NCI-H748 (cell line): ENCODE measurements around the gene SIRT4.
A peak's percentile ranks its signal among the peaks of the same experiment; 100 is the strongest.
"Not testable (repeated sequence)": the region's sequence is repeated elsewhere in the genome, so short reads cannot be mapped to it uniquely, and the experiment has no call there.

Experiments used
- DNase-seq: peaks from one replicate; lab custom pipeline; 2025; ENCODE audit not compliant: unreplicated experiment; lab: John Stamatoyannopoulos, UW

Gene SIRT4

GRCh38 chr12:120301962-120302815, at the start of gene SIRT4:
TSS of gene SIRT4 (plus strand) at chr12:120302321. CDS start at chr12:120303562, 1,241 bp downstream.
- peak; percentile 94 for DNase-seq

- DNase-seq, result not testable (repeated sequence)
Measured at GRCh38 chr12:120253313-120253712, 48.8 kb upstream of the SIRT4 start.

GRCh38 chr12:120254809-120255208, 47.3 kb upstream of the SIRT4 start:
- no peak for DNase-seq

- no peak for DNase-seq
Measured at GRCh38 chr12:120257041-120257821, 44.9 kb upstream of the SIRT4 start.

- DNase-seq, result no peak
Measured at GRCh38 chr12:120258323-120258896, 43.7 kb upstream of the SIRT4 start.

GRCh38 chr12:120259418-120260202, 42.5 kb upstream of the SIRT4 start:
- no peak for DNase-seq

- DNase-seq, result no peak
Measured at GRCh38 chr12:120260607-120261006, 41.5 kb upstream of the SIRT4 start.

- DNase-seq, result no peak
Measured at GRCh38 chr12:120261951-120262851, 39.9 kb upstream of the SIRT4 start.

GRCh38 chr12:120262852-120263747, 39.0 kb upstream of the SIRT4 start:
- DNase-seq, result no peak

GRCh38 chr12:120263748-120264085, 38.4 kb upstream of the SIRT4 start:
- DNase-seq, result no peak

- no peak for DNase-seq
Measured at GRCh38 chr12:120264086-120264903, 37.8 kb upstream of the SIRT4 start.

- no peak for DNase-seq
Measured at GRCh38 chr12:120264904-120265472, 37.1 kb upstream of the SIRT4 start.

- DNase-seq, result peak; percentile 75
Measured at GRCh38 chr12:120265473-120266179, 36.5 kb upstream of the SIRT4 start, which contains the start of gene PXN. TSS of gene PXN (minus strand) at chr12:120265730. CDS start at chr12:120265629, 101 bp downstream.

GRCh38 chr12:120266180-120266870, 35.8 kb upstream of the SIRT4 start:
- no peak for DNase-seq

GRCh38 chr12:120267736-120268135, 34.4 kb upstream of the SIRT4 start:
- DNase-seq, result no peak

- no peak for DNase-seq
Measured at GRCh38 chr12:120276734-120277133, 25.4 kb upstream of the SIRT4 start.
